ENCODE data around the gene GLIPR1L1. TPM values are rescaled to one million over a fixed set of nuclear protein-coding genes. Genes with fewer than 3 reads are reported as not detected.

Gene GLIPR1L1
- total and polyA plus RNA-seq, 2 donors (not counting 1 experiment from before 2014, with no cell fraction given) = not detected

- no peaks in the 10 kb centered on the region for H3K79me2 ChIP-seq (ENCODE audit: control insufficient read depth, insufficient read depth, low read length)
- peak; percentile 12 to 57 for DNase-seq (ENCODE audit: low read depth in 2 of 2)
- H3K36me3 ChIP-seq (ENCODE audit: control insufficient read depth, insufficient read depth, low read length) = no peaks in the 10 kb centered on the region
- no peak for TF ChIP-seq EZH2 (IDR thresholded peaks at IDR 0.05; ENCODE audit: low read length, missing control alignments)
- TF ChIP-seq, protein P1, sequence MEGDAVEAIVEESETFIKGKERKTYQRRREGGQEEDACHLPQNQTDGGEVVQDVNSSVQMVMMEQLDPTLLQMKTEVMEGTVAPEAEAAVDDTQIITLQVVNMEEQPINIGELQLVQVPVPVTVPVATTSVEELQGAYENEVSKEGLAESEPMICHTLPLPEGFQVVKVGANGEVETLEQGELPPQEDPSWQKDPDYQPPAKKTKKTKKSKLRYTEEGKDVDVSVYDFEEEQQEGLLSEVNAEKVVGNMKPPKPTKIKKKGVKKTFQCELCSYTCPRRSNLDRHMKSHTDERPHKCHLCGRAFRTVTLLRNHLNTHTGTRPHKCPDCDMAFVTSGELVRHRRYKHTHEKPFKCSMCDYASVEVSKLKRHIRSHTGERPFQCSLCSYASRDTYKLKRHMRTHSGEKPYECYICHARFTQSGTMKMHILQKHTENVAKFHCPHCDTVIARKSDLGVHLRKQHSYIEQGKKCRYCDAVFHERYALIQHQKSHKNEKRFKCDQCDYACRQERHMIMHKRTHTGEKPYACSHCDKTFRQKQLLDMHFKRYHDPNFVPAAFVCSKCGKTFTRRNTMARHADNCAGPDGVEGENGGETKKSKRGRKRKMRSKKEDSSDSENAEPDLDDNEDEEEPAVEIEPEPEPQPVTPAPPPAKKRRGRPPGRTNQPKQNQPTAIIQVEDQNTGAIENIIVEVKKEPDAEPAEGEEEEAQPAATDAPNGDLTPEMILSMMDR (conservative IDR thresholded peaks at IDR 0.05 in 1 of 2, IDR thresholded peaks at IDR 0.05 in 1 of 2; ENCODE audit: low read depth in 1 of 2, low read length in 2 of 2) = peak in 1 of 2 donors; percentile 40
- H3K9me3 ChIP-seq (ENCODE audit: control insufficient read depth, insufficient read depth, low read depth, low read length) = no peaks in the 10 kb centered on the region
- no peak overlapping the region for H3K27ac ChIP-seq (ENCODE audit: insufficient read depth, low read length)
- no peaks in the 10 kb centered on the region for H3K27me3 ChIP-seq (ENCODE audit: control insufficient read depth, insufficient read depth, low read length)
- H3K4me3 ChIP-seq (replicated peaks in 1 of 4; ENCODE audit: control extremely low read depth in 1 of 4, insufficient read depth in 1 of 4, low read depth in 3 of 4, low read length in 4 of 4) = no peak overlapping the region
- H3K9ac ChIP-seq (ENCODE audit: insufficient read depth, low read length) = no peak overlapping the region
- H3K4me1 ChIP-seq (ENCODE audit: control insufficient read depth, extremely low read depth, insufficient read depth, low read length) = no peaks in the 10 kb centered on the region
- H4K20me1 ChIP-seq (ENCODE audit: control insufficient read depth, extremely low read depth, insufficient read depth, low read length) = no peaks in the 10 kb centered on the region
- no peak overlapping the region for H2AFZ ChIP-seq (ENCODE audit: low read length)
- H3K4me2 ChIP-seq (ENCODE audit: extremely low read depth, insufficient read depth, low read length) = no peak overlapping the region
Observed at GRCh38 chr12:75289753-75290152, 44.7 kb upstream of the GLIPR1L1 start.

- TF ChIP-seq, protein P1 (conservative IDR thresholded peaks at IDR 0.05 in 1 of 2, IDR thresholded peaks at IDR 0.05 in 1 of 2; ENCODE audit: low read depth in 1 of 2, low read length in 2 of 2) = no peak
- no peak for TF ChIP-seq EZH2 (IDR thresholded peaks at IDR 0.05; ENCODE audit: low read length, missing control alignments)
- H3K79me2 ChIP-seq (ENCODE audit: control insufficient read depth, insufficient read depth, low read length) = no peaks in the 10 kb centered on the region
- H3K9me3 ChIP-seq (ENCODE audit: control insufficient read depth, insufficient read depth, low read depth, low read length) = no peaks in the 10 kb centered on the region
- no peak overlapping the region for H2AFZ ChIP-seq (ENCODE audit: low read length)
- H3K4me2 ChIP-seq (ENCODE audit: extremely low read depth, insufficient read depth, low read length) = no peak overlapping the region
- no peaks in the 10 kb centered on the region for H3K4me1 ChIP-seq (ENCODE audit: control insufficient read depth, extremely low read depth, insufficient read depth, low read length)
- DNase-seq (ENCODE audit: low read depth in 2 of 2) = no peak
- H3K27me3 ChIP-seq (ENCODE audit: control insufficient read depth, insufficient read depth, low read length) = no peaks in the 10 kb centered on the region
- H3K4me3 ChIP-seq (replicated peaks in 1 of 4; ENCODE audit: control extremely low read depth in 1 of 4, insufficient read depth in 1 of 4, low read depth in 3 of 4, low read length in 4 of 4) = no peak overlapping the region
- H3K9ac ChIP-seq (ENCODE audit: insufficient read depth, low read length) = no peak overlapping the region
- no peaks in the 10 kb centered on the region for H3K36me3 ChIP-seq (ENCODE audit: control insufficient read depth, insufficient read depth, low read length)
- no peak overlapping the region for H3K27ac ChIP-seq (ENCODE audit: insufficient read depth, low read length)
- no peaks in the 10 kb centered on the region for H4K20me1 ChIP-seq (ENCODE audit: control insufficient read depth, extremely low read depth, insufficient read depth, low read length)
Observed at GRCh38 chr12:75291014-75291413, 43.5 kb upstream of the GLIPR1L1 start.

GRCh38 chr12:75294336-75294735, 40.1 kb upstream of the GLIPR1L1 start:
- Histone ChIP-seq H2AFZ (ENCODE audit: low read length) (no peak overlapping the region), H3K4me3 (replicated peaks in 1 of 4; ENCODE audit: control extremely low read depth in 1 of 4, insufficient read depth in 1 of 4, low read depth in 3 of 4, low read length in 4 of 4) (no peak overlapping the region), H3K36me3 (ENCODE audit: control insufficient read depth, insufficient read depth, low read length) (no peaks in the 10 kb centered on the region), H3K27me3 (ENCODE audit: control insufficient read depth, insufficient read depth, low read length) (no peaks in the 10 kb centered on the region), H3K9ac (ENCODE audit: insufficient read depth, low read length) (no peak overlapping the region), H4K20me1 (ENCODE audit: control insufficient read depth, extremely low read depth, insufficient read depth, low read length) (no peaks in the 10 kb centered on the region), H3K79me2 (ENCODE audit: control insufficient read depth, insufficient read depth, low read length) (no peaks in the 10 kb centered on the region), H3K4me1 (ENCODE audit: control insufficient read depth, extremely low read depth, insufficient read depth, low read length) (no peaks in the 10 kb centered on the region), H3K9me3 (ENCODE audit: control insufficient read depth, insufficient read depth, low read depth, low read length) (no peaks in the 10 kb centered on the region), H3K4me2 (ENCODE audit: extremely low read depth, insufficient read depth, low read length) (no peak overlapping the region), H3K27ac (ENCODE audit: insufficient read depth, low read length) (no peak overlapping the region)
- no peak for DNase-seq (ENCODE audit: low read depth in 2 of 2)
- TF ChIP-seq EZH2 (IDR thresholded peaks at IDR 0.05; ENCODE audit: low read length, missing control alignments) = no peak
- TF ChIP-seq, protein P1 (conservative IDR thresholded peaks at IDR 0.05 in 1 of 2, IDR thresholded peaks at IDR 0.05 in 1 of 2; ENCODE audit: low read depth in 1 of 2, low read length in 2 of 2) = no peak
